Sigmoid colon (tissue), 4 donors: ENCODE results near the gene OXCT1.

ENCODE experiments used
- CTCF ChIP-seq, 4 experiments: fragments of 450-650 bp in 3 of 4; fragments of 200-600 bp in 1 of 4; IDR thresholded peaks; one replicate each; pipeline ENCODE4 v1.5.1; 2016 to 2019; ENCODE audit warnings: antibody characterized with exemption in 4 of 4, mild to moderate bottlenecking in 3 of 4, moderate library complexity in 2 of 4
- POLR2A ChIP-seq, 2 donors: fragments of 450-650 bp; IDR thresholded peaks; one replicate each; pipeline ENCODE4 v1.6.1; 2016; ENCODE audit warnings: antibody characterized with exemption in 2 of 2, mild to moderate bottlenecking in 2 of 2, moderate library complexity in 2 of 2
- POLR2AphosphoS5 ChIP-seq, 4 donors: sonication (generic); formaldehyde crosslinking; IDR thresholded peaks; one replicate each; pipeline ENCODE4 v1.6.1; 2017; ENCODE audit warnings: antibody characterized with exemption in 4 of 4

DNA sequence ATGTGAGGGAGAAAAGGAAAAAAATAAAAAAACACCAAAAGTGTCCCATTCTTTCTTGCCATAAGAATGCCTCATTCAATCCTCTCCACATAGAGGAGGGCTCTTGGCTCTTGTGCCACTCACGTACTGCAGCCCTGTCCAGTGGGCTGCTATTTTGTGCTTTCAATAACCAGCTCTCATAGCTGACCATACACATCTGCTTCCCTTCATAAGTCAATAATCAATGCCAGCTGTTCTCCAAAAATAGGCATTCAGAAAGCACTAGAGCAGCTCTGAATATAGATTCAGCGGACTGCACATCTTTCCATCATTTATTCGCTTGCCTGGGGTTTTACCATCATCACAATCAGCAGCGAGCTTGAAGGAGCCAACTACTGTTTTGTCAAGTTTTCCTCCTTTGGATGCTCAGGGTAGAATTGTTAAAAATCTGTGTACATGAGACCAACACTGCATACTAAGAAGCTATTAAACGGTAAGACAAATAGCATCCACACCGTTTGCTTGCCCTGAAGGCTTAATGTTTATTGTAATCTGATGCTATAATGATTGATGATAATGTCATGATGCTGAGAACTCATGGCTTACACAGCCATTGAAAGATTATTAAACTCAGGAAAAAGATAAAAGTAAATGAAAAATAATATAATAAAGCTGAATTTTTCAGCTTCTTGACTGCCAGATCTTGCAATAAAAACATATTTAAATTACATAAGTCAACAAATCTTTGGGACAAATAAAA is 80.0 kb downstream of the OXCT1 start:
- TF ChIP-seq CTCF (IDR thresholded peaks at IDR 0.05), result no peak
- no peak for TF ChIP-seq POLR2A (IDR thresholded peaks at IDR 0.05)
- no peak for TF ChIP-seq POLR2AphosphoS5 (IDR thresholded peaks at IDR 0.05)
